Tibial nerve (tissue), 4 donors: ENCODE data around the gene R3HDM4.

Experiments
- EP300 ChIP-seq, 2 donors: sonication (generic); formaldehyde crosslinking; IDR thresholded peaks; one replicate each; pipeline ENCODE4 v1.6.1; 2017; ENCODE audit warnings: antibody characterized with exemption in 2 of 2, mild to moderate bottlenecking in 1 of 2
- POLR2A ChIP-seq, 2 donors: fragments of 450-650 bp; IDR thresholded peaks; one replicate each; pipeline ENCODE4 v1.6.1; 2017; ENCODE audit warnings: antibody characterized with exemption in 2 of 2, mild to moderate bottlenecking in 2 of 2, moderate library complexity in 2 of 2
- TF ChIP-seq, protein P1 (sequence below), 5 experiments: fragments of 200-600 bp in 3 of 5; fragments of 450-650 bp in 2 of 5; sonication (generic) in 3 of 5; IDR thresholded peaks; one replicate each; pipeline ENCODE4 v1.5.1; 2016 to 2019; ENCODE audit warnings: antibody characterized with exemption in 5 of 5, mild to moderate bottlenecking in 3 of 5, moderate library complexity in 2 of 5

GRCh38 chr19:850979-851335, 62.1 kb downstream of the R3HDM4 start:
- TF ChIP-seq POLR2A (IDR thresholded peaks at IDR 0.05) (no peak), EP300 (IDR thresholded peaks at IDR 0.05) (no peak)
- TF ChIP-seq, protein P1, sequence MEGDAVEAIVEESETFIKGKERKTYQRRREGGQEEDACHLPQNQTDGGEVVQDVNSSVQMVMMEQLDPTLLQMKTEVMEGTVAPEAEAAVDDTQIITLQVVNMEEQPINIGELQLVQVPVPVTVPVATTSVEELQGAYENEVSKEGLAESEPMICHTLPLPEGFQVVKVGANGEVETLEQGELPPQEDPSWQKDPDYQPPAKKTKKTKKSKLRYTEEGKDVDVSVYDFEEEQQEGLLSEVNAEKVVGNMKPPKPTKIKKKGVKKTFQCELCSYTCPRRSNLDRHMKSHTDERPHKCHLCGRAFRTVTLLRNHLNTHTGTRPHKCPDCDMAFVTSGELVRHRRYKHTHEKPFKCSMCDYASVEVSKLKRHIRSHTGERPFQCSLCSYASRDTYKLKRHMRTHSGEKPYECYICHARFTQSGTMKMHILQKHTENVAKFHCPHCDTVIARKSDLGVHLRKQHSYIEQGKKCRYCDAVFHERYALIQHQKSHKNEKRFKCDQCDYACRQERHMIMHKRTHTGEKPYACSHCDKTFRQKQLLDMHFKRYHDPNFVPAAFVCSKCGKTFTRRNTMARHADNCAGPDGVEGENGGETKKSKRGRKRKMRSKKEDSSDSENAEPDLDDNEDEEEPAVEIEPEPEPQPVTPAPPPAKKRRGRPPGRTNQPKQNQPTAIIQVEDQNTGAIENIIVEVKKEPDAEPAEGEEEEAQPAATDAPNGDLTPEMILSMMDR (IDR thresholded peaks at IDR 0.05) = no peak
